GM21367 (cell line): ENCODE measurements around the gene DLG1.

Experiments
- ATAC-seq: cut with Tn5 transposase; IDR thresholded peaks from one replicate; pipeline ENCODE4 v1.9.1; 2021; ENCODE audit not compliant: unreplicated experiment

Gene DLG1

DNA sequence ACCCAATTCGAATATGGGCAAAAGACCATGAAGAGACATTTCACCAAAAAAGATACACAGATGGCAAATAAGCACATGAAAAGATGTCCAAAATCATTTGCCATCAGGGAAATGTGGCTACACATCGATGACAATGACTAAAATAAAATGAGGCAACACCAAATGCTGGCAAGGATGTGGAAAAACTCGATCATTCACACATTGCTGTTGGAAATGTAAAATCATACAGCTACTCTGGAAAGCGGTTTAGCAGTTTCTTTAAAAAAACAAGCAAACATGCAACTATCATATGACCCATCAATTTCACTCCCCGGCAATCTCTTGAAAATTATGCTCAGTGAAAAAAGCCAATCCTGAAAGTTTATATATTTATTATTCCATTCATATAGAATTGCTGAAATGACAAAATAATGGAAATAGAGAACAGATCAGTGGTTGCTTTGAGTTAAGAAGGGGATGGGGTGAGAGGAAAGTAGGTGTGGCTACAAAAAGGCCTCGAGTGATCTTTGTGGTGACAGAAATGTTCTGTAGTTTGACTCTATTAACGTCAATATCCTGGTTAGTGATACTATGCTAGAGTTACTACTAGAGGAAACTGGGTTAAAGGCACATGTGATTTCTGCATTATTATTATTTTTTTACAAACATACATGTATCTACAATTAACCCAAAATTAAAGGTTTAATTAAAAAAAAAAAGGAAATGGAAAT is 45.0 kb downstream of the DLG1 start:
- no peak for ATAC-seq

DNA sequence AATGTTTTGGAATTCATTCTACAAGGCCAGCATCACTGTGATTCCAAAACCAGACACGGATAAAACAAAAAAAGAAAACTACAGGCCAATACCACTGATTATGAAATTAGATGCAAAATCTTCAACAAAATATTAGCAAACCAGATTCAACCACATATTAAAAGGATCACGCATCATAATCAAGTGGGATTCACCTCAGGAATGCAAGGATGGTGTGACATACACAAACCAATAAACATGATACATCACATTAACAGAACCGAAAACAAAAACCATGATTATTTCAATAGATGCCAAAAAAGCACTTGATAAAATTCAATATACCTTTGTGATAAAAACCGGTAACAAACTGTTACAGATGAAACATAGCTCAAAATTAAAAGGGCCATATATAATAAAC is 48.9 kb downstream of the DLG1 start:
- no peak for ATAC-seq

DNA sequence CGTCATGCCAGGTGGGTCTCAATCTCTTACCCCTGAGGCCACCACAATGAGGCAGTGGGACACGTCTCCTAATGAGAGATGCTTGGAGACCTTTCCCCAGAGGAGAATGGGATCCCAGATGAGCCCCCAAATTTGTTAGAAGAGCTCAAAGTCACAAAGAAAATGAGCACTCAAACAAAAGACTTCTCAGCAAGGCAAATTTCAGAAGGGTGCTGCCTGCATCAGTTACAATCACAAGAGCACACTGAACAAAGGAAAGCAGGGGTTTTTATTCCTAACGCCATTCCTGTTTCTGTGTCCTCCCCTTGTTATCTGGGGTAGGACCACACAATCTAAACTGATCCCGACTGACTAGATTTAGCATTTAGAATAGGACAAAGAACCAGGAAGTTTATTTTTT is 50.1 kb downstream of the DLG1 start:
- no peak for ATAC-seq

DNA sequence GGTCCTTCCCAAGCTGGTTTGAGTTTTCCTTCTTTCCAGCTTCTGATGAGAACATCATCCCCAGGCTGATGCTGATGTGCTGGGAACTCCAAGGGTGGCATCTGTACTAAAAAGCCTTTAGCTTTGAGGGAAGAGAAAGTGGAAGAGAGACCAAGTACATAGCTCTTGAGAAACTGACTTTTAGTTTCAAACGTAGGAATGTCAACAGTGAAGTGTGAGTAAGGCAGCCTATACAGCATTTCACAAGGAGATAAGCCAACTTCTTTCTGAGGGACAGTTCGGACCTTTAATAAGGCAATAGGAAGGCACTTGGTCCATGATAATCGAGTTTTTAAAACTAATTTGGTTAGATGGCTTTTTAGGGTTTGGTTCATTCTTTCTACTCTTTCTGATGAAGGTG is 53.7 kb downstream of the DLG1 start:
- ATAC-seq, result no peak

DNA sequence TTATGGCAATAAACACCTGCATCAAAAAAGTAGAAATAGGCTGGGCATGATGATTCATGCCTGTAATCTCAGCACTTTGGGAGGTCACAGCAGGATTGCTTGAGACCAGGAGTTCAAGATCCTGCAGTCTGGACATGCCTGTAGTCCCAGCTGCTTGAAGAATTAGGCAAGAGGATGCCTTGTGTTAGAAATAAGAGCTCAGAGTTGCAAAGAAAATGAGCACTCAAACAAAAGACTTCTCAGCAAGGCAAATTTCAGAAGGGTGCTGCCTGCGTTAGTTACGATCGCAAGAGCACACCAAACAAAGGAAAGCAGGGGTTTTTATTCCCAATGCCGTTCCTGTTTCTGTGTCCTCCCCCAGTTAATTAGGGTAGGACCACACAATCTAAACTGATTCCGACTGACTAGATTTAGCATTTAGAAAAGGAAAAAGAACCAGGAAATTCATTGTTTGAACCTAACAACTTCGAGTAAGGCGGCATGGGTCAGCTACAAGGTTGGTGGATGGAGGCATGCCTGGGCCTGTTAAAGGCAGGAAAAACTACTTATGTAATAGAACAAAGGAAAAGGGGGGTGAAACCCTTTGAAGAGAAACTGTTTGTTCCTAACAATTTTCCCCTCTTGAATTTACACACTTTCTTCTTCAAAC is 55.5 kb downstream of the DLG1 start:
- ATAC-seq, result no peak

DNA sequence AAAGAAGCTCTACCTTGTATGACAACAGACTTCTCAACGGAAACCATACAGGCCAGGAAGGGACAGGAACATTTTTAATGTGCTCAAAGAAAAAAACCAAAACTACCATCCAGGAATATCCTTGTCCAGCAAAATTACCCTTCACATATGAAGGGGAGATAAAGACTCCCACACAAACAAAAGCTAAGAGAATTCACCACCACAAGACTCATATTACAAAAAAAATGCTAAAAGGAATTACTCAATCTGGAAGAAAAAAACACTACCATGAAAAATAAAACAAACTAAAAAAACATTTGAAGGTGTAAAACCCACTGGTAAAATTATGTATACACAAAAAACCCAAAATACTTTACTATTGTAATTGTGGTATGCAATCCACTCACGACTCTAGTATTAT is 57.2 kb downstream of the DLG1 start:
- ATAC-seq, result no peak

DNA sequence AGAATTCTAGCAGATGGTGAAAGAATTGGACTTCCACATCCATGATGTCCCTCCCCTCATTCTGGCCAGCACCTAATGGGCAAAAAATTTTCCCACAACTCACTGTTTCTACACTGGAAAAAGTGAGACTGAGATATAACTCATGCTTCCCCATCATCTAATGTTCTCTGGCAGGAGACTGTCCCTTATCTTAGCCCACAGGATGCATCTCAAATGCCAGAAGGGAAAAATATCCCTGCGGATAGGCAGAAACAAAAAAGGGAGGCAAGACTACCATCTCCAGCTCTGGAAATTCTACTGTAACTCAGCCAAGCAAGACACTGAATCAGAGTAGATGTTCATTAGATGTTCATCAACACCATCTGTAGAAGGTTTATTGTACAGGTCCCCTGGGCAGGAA is 58.6 kb downstream of the DLG1 start:
- ATAC-seq, result no peak

DNA sequence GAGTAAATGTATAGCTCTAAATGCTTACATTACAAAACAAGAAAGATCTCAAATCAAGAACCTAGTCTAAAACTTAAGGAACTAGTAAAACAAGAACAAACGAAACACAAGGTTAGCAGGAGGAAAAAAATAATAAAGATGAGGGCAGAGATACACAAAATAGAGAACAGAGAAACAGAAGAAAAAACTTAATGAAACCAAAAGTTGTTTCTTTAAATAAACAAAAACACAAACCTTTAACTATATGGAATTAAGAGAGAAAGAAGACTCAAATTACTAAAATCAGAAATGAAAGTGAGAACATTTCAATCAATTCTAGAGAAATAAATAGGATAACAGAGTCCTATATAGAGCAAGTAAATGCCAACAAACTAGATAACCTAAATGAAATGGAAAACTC is 59.6 kb downstream of the DLG1 start:
- peak; percentile 46 for ATAC-seq

DNA sequence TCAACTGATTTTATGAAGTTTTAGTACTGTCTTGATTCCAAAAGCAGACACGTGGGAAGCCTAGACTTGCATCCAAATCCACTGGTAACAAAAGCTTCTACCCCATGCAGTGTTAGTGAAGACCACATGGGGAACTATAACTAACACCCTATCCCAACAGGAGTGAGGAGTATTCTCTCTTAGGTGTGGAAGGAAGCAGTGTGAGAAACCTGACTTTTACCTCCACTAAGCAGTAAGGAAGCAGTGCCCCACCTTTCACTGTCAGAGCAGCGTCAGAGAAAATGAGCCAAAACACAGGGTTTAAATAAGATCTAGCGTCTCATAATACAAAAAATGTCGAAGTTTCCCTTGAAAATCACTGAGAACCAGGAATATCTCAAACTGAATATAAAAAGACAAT is 60.5 kb downstream of the DLG1 start:
- ATAC-seq, result no peak

DNA sequence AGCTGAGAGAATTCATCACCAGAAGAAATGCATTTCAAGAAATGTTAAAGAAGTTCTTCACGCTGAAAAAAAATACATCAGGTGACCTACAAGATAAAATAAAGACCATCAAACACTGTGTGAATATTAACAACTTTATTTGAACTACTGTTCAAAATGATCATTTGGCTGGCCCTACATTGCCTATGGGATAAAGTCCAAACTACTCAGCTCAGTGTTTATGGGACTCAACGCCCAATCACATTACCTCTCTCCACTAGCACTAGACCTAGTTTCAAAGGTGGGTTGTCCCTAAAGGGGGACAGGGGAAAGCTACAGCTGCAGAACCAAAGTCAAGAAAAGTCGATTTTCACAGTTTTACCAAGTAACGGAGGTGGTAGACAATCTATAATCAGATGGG is 62.0 kb downstream of the DLG1 start:
- no peak for ATAC-seq

DNA sequence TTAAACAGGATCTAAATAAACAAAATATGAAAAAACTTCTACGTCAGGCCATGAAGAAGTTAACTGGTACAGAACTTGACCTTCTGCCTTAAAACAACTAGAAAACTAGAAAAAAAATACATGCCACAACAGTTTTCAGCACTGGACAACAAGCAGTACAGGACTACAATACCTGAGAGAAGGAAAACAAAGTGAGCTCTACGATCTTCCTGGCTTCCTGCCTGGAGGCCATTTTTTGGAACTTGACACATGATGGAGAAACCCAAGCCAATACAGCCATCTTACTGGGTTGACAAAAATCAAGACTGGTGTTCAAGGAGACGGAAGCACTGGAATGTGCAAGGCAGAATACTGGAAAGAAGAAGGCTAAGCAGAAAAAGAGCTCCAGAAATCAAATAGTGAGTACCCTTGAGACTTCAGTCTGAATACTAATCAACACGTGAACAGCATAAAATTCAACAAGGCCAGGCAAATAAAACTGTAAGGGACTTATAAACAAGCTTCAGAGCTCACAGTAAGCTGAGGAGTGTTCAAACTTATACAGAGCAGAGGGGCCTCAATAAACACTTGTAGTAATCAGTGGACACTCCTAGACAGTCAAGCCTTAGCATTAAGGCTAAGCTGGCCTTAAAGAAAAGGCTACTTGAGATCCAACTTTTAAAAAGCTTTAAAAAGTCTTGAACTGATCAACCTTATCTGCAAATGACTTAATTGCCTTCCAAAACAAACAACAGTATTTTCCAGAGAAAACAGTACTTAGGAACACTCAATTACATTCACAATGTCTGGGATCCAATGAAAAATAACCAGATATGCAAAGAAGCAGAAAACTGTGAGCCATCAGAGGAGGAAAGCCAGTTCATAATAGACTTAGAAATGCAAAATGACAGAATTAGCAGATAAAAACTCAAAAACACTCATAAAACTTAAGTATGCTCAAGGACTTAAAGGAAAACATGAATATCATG is 63.2 kb downstream of the DLG1 start:
- ATAC-seq, result no peak

DNA sequence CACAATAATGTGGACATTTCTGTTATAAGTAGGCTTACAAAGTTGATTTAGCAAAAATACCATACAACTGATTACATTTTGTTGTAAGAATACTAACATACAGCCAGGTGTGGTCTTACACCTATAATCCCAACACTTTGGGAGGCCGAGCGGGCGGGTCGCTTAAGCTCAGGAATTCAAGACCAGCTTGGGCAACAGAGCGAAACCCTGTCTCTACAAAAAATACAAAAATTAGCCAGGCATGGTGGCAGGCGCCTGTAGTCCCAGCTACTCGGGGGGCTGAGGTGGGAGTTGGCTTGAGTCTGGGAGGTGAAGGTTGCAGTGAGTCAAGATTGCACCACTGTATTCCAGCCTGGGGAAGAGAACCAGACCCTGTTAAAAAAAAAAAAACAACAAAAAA is 67.1 kb downstream of the DLG1 start:
- ATAC-seq, result no peak

DNA sequence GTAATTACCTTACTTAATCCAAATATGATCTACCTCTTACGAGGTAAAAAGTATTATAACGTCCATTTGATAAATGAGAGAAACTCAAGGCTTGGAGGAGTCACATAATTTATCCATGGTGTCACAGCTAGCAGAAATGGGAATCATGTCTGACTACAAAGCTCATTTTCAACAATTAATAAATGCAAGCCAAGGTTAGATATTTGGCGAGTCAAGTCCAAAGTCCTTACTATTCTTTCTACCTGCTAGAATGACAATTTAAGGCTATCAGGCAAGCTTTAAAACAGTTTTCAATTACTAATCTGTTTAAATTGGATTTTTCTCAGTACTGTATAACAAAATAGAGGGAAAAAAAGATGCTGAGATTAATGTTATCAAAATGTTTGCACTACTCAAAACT is 68.6 kb downstream of the DLG1 start:
- no peak for ATAC-seq

DNA sequence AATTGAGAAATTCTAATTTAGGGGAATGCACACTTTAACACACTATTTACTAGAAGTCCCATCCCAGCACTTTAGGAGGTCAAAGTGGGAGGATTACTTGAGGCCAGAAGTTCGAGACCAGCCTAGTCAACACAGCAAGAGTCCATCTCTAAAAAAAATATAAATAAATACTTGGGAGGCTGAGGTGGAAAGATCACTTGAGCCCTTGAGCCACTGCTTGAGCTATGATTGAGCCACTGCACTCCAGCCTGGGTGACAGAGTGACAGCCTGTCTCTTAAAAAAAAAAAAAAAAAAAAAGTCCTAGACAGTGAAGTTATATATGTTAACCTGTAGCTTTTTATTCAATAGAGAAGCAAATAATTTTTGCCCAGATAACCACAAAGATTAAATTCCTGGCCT is 69.2 kb downstream of the DLG1 start:
- ATAC-seq, result no peak

DNA sequence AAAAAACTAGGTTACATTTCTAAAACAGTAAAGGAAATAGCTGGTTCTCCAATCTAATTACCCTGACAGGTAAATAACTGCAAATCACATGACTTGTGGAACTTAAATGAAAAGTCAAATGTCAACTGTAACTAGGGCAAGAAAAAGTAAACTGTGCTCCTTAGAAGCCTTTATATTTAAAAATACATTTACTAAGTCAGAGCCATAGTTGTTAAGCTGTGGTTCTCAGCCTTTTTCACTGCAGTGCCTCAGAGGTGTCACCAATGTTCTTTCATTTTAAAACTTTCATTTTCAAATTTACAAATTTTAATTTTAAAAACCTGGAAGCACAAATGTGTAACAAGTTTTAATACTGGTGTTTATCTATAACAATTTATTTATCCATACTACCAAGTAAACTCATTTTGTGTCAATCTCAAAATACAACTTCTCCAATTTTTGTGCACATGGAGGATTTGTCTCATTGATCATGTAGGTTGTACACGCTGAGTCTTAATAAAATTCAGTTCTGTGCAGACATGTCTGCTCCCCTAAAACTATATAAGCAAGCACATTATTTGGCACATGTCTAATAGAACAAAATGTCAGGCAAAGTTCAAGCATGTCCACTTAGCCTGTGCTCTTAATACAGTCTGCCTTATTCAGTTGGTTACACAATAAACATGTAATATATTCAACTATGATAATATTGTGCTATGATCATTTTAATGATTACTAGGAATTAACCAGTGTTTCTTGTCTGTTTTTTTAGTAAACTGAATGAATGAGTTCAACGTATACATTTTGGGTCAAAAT is 70.4 kb downstream of the DLG1 start:
- no peak for ATAC-seq

DNA sequence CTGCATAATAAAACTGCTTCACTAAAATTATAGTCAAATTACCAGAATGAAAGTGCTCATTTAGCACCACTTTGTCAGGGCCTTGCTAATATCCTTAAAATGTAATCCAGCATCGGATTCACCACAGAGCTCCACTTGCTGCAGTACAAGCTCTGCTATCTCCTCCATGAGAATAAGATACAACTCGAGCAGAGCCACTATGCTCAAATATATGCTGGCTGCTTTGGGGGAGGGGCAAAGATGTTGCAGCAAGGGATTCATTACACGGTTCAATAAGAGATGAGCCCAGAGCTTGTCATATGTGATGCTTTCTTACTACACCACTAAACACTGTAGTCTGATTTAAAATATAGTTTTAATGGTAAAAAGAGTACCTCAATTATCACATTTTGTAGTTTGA is 72.2 kb downstream of the DLG1 start:
- ATAC-seq, result no peak

DNA sequence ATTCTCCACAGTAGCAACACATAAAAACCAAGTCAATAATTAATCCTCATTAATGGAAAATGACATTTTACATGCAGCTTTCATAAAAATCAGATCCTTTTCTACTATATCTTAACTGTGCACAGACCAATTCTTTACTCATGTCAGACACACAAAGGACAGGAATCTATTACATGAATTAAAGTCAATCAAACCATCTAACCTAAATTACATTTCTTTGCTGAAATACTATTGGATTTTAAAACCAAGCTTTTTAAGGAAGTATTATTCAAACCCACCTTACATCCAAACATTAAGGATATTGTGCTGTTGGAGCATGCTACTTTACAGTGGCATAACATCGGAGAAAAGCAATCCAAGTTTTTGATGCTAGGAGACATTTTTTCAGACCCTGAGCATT is 72.8 kb downstream of the DLG1 start:
- no peak for ATAC-seq

DNA sequence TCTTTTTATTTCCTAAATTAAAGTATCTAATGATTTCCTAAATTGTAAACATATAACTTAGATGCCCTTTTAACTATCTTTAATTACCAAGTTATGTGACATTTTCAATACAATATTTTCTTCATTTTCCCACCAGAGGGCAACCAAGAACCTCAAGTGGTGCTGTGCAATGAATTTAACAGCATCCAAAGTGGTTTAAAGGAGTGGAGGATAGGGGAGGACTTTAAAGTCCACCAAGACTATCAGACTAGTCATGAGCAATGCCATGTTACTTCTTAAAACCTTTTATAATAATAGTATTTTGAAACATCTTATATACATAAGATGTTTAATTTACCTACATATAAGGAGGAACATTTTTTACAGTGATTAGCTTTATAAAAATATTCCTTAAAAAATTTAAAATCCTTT is 74.4 kb downstream of the DLG1 start:
- ATAC-seq, result no peak

DNA sequence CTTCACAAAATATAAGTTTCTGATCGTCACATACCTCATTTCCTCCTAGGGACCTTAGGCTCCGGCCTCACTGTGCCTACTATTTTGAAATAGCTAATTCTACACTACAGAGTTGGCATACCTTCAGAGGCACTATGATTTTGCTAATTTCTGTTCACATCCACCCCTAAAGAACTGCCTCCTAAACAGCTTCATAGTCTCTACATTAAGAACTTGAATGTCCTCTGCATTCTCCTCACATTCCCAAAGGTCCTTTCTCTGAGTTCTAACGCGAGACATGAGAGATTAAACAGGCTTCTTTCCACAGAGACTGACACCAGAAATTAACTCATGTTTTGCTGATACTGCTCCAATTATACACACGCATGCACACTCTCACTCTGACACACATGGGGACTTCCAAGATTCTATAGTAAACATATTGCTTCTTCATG is 75.5 kb downstream of the DLG1 start:
- ATAC-seq, result no peak

DNA sequence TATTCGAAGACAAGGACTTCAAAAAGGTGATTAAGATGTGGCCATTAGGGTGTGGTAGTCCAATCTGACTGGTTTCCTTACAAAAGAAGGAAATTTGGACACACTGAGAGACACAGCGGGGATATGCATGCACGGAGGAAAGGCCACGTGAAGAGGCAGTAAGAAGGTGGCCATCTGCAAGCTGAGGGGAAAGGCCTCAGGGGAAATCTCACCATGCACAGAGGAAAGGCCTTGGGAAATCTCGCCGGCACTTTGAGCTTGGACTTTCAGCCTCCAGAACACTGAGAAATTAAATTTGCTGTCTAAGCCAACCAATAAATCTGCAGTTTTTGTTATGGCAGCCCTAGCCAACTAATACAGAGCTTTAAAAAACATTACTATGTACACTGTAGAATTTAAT is 78.8 kb downstream of the DLG1 start:
- no peak for ATAC-seq

DNA sequence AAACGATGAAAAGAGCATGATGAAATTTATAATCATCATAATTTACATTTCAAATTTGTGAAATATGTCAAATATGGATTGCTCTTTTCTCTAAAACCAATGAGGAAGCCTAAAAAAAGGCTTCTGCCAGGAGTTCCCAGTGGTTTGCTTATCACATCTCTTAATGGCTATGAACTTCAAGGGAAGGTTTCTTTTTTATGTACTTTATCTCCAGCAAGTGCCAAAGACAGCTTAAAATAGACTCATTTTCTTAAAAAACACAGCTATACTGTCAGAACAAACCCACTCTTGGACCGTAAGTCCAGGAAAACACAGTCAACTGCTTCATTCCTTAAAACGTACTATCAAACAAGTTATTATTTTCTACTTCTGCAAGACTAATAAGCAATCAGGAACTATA is 80.2 kb downstream of the DLG1 start:
- ATAC-seq, result no peak
